ENCODE results near the gene FAM222A.
A peak's percentile ranks its signal among the peaks of the same experiment; 100 is the strongest.

Gene FAM222A

GRCh38 chr12:109702111-109702841, 11.3 kb upstream of the FAM222A start:
- ATAC-seq: peak; percentile 28; the same call in 1 of the 3 replicates
- TF ChIP-seq BACH2 (CRISPR knock-in tag; IDR thresholded peaks at IDR 0.05; ENCODE audit: borderline replicate concordance) (no peak), ZNF8 (CRISPR knock-in tag; IDR thresholded peaks at IDR 0.05) (no peak), ZFP30 (CRISPR knock-in tag; IDR thresholded peaks at IDR 0.05) (no peak), ISL1 (CRISPR knock-in tag; IDR thresholded peaks at IDR 0.05) (no peak), OSR1 (CRISPR knock-in tag; IDR thresholded peaks at IDR 0.05) (no peak), CREB5 (CRISPR knock-in tag; IDR thresholded peaks at IDR 0.05; ENCODE audit: low read depth) (no peak), PATZ1 (CRISPR knock-in tag; IDR thresholded peaks at IDR 0.05; ENCODE audit: borderline replicate concordance) (no peak), ZC3H10 (CRISPR knock-in tag; IDR thresholded peaks at IDR 0.05) (no peak), ZNF565 (CRISPR knock-in tag; conservative IDR thresholded peaks at IDR 0.05; ENCODE audit: low read depth) (no peak)

- ATAC-seq: no peak
- TF ChIP-seq SNAI2 (CRISPR knock-in tag; IDR thresholded peaks at IDR 0.05) (no peak), GLIS3 (CRISPR knock-in tag; IDR thresholded peaks at IDR 0.05) (no peak), PPARA (CRISPR knock-in tag; IDR thresholded peaks at IDR 0.05; ENCODE audit: borderline replicate concordance) (no peak), ZNF8 (CRISPR knock-in tag; IDR thresholded peaks at IDR 0.05) (no peak), TCF4 (CRISPR knock-in tag; IDR thresholded peaks at IDR 0.05; ENCODE audit: borderline replicate concordance) (no peak), PATZ1 (CRISPR knock-in tag; IDR thresholded peaks at IDR 0.05; ENCODE audit: borderline replicate concordance) (no peak), ZNF565 (CRISPR knock-in tag; conservative IDR thresholded peaks at IDR 0.05; ENCODE audit: low read depth) (no peak), ISL1 (CRISPR knock-in tag; IDR thresholded peaks at IDR 0.05) (no peak)
These were observed 9.9 kb upstream of the FAM222A start for GRCh38 chr12:109703684-109704083.

- no peak for ATAC-seq
- TF ChIP-seq CSRNP3 (CRISPR knock-in tag; IDR thresholded peaks at IDR 0.05): no peak
These were observed 9.1 kb upstream of the FAM222A start for GRCh38 chr12:109704371-109705098.

GRCh38 chr12:109705291-109705690, 8.3 kb upstream of the FAM222A start:
- ATAC-seq: no peak

More at GRCh38 chr12:109705291-109705690, 8.3 kb upstream of the FAM222A start:
- TF ChIP-seq TSHZ2 (CRISPR knock-in tag; IDR thresholded peaks at IDR 0.05) (no peak), GLIS3 (CRISPR knock-in tag; IDR thresholded peaks at IDR 0.05) (no peak), CSDC2 (CRISPR knock-in tag; IDR thresholded peaks at IDR 0.05) (no peak), RARB (CRISPR knock-in tag; IDR thresholded peaks at IDR 0.05) (no peak), TOX (CRISPR knock-in tag; IDR thresholded peaks at IDR 0.05; ENCODE audit: borderline replicate concordance) (no peak), ZNF70 (CRISPR knock-in tag; IDR thresholded peaks at IDR 0.05) (no peak), POU6F1 (CRISPR knock-in tag; IDR thresholded peaks at IDR 0.05; ENCODE audit: borderline replicate concordance, low read depth) (no peak), SNAI2 (CRISPR knock-in tag; IDR thresholded peaks at IDR 0.05) (no peak), ZFP3 (CRISPR knock-in tag; IDR thresholded peaks at IDR 0.05) (no peak), PATZ1 (CRISPR knock-in tag; IDR thresholded peaks at IDR 0.05; ENCODE audit: borderline replicate concordance) (no peak), ZFP30 (CRISPR knock-in tag; IDR thresholded peaks at IDR 0.05) (no peak), ARNTL (CRISPR knock-in tag; IDR thresholded peaks at IDR 0.05; ENCODE audit: borderline replicate concordance, low read depth) (no peak), ZNF565 (CRISPR knock-in tag; conservative IDR thresholded peaks at IDR 0.05; ENCODE audit: low read depth) (no peak)

Measured in SK-N-SH treated with all-trans-retinoic acid at 6 μM for 48 hours (cell line).